KMS-11 (cell line): Measurements from ENCODE around the gene KIF2A.

Experiments
- H2AFZ ChIP-seq: fragments of 200-600 bp; sonication (generic); 2 replicates; pipeline ENCODE4 v1.6.1; 2016; ENCODE audit warnings: antibody characterized with exemption, mixed run types, low read depth
- H3K27ac ChIP-seq: fragments of 200-600 bp; sonication (generic); 2 replicates; pipeline ENCODE4 v1.6.1; 2016; ENCODE audit warnings: mild to moderate bottlenecking, mixed run types
- H3K27me3 ChIP-seq: fragments of 200-600 bp; sonication (generic); 2 replicates; pipeline ENCODE4 v1.6.1; 2017; ENCODE audit warnings: mild to moderate bottlenecking, low read depth, mixed run types, moderate library complexity; ENCODE audit not compliant: insufficient read depth
- H3K36me3 ChIP-seq: fragments of 200-600 bp; sonication (generic); 2 replicates; pipeline ENCODE4 v1.6.1; 2017; ENCODE audit warnings: mild to moderate bottlenecking, mixed run types; ENCODE audit not compliant: insufficient read depth
- H3K4me1 ChIP-seq: fragments of 200-600 bp; sonication (generic); 2 replicates; pipeline ENCODE4 v1.6.1; 2016; ENCODE audit warnings: mild to moderate bottlenecking, low read depth, mixed run types; ENCODE audit not compliant: poor library complexity, severe bottlenecking
- H3K4me2 ChIP-seq: fragments of 200-600 bp; sonication (generic); 2 replicates; pipeline ENCODE4 v1.7.0; 2016; ENCODE audit warnings: mild to moderate bottlenecking, mixed run types
- H3K4me3 ChIP-seq: fragments of 200-600 bp; sonication (generic); IDR thresholded peaks from 2 replicates; pipeline ENCODE4 v1.6.1; 2017; ENCODE audit warnings: low read depth, low read length, mixed read lengths; ENCODE audit not compliant: insufficient read depth
- H3K79me2 ChIP-seq: fragments of 200-600 bp; sonication (generic); 2 replicates; pipeline ENCODE4 v1.6.1; 2016; ENCODE audit warnings: low read depth, mixed run types; ENCODE audit not compliant: insufficient read depth
- H3K9ac ChIP-seq: fragments of 200-600 bp; sonication (generic); 2 replicates; pipeline ENCODE4 v1.6.1; 2016; ENCODE audit warnings: mild to moderate bottlenecking, mixed run types
- H4K20me1 ChIP-seq: fragments of 200-600 bp; sonication (generic); 2 replicates; pipeline ENCODE4 v1.6.1; 2016; ENCODE audit warnings: mild to moderate bottlenecking, mixed run types; ENCODE audit not compliant: insufficient read depth
- CTCF ChIP-seq: fragments of 200-600 bp; sonication (generic); conservative IDR thresholded peaks from 2 replicates; pipeline ENCODE4 v1.6.1; 2017; ENCODE audit warnings: low read depth, mild to moderate bottlenecking, antibody characterized with exemption, low read length, moderate library complexity, mixed read lengths

The KIF2A gene

GRCh38 chr5:62298118-62298517 lies 7.9 kb upstream of the KIF2A start:
- TF ChIP-seq CTCF: no peak
- H3K4me2 ChIP-seq: no peak overlapping the region
- H2AFZ ChIP-seq: no peak overlapping the region
- no peaks in the 10 kb centered on the region for H3K36me3 ChIP-seq
- H3K9ac ChIP-seq: no peak overlapping the region
- H3K4me3 ChIP-seq: no peak overlapping the region
- H3K79me2 ChIP-seq: no peaks in the 10 kb centered on the region
- no peaks in the 10 kb centered on the region for H3K27me3 ChIP-seq
- H3K27ac ChIP-seq: no peak overlapping the region
- peaks cover 13% of the 10 kb centered on the region for H3K4me1 ChIP-seq
- no peaks in the 10 kb centered on the region for H4K20me1 ChIP-seq

- no peak for TF ChIP-seq CTCF
- H3K36me3 ChIP-seq: no peaks in the 10 kb centered on the region
- no peak overlapping the region for H3K27ac ChIP-seq
- no peaks in the 10 kb centered on the region for H4K20me1 ChIP-seq
- no peak overlapping the region for H3K4me2 ChIP-seq
- no peaks in the 10 kb centered on the region for H3K79me2 ChIP-seq
- peaks cover 13% of the 10 kb centered on the region for H3K4me1 ChIP-seq
- no peak overlapping the region for H2AFZ ChIP-seq
- H3K4me3 ChIP-seq: no peak overlapping the region
- no peaks in the 10 kb centered on the region for H3K27me3 ChIP-seq
- H3K9ac ChIP-seq: no peak overlapping the region
These were observed 6.9 kb upstream of the KIF2A start for GRCh38 chr5:62299101-62299500.

- no peak for TF ChIP-seq CTCF
- Histone ChIP-seq H3K4me2 (no peak overlapping the region), H3K36me3 (no peaks in the 10 kb centered on the region), H2AFZ (no peak overlapping the region), H3K9ac (no peak overlapping the region), H3K4me3 (no peak overlapping the region), H3K4me1 (peaks cover 13% of the 10 kb centered on the region), H3K27me3 (no peaks in the 10 kb centered on the region), H4K20me1 (no peaks in the 10 kb centered on the region), H3K27ac (no peak overlapping the region), H3K79me2 (no peaks in the 10 kb centered on the region)
These were observed 6.4 kb upstream of the KIF2A start for GRCh38 chr5:62299600-62299999.

- H3K27me3 ChIP-seq: no peaks in the 10 kb centered on the region
- peak overlapping the region; percentile 83 for H3K27ac ChIP-seq
- H4K20me1 ChIP-seq: no peaks in the 10 kb centered on the region
- no peak for TF ChIP-seq CTCF
- peaks cover 27% of the 10 kb centered on the region for H3K4me1 ChIP-seq
- peak overlapping the region; percentile 100 for H2AFZ ChIP-seq
- H3K79me2 ChIP-seq: peaks cover 38% of the 10 kb centered on the region
- H3K9ac ChIP-seq: peak overlapping the region; percentile 63; the same call in 1 of the 2 replicates
- H3K36me3 ChIP-seq: no peaks in the 10 kb centered on the region
- H3K4me3 ChIP-seq: no peak overlapping the region
- peak overlapping the region; percentile 75 for H3K4me2 ChIP-seq
These were observed 670 bp upstream of the KIF2A start for GRCh38 chr5:62305358-62305714.
